K562 (cell line): ENCODE data around the gene GALNT17.

Experiments
- ARID2 ChIP-seq: fragments of 450-650 bp; IDR thresholded peaks from 2 replicates; pipeline ENCODE4 v1.6.1; 2017; ENCODE audit warnings: antibody characterized with exemption, mild to moderate bottlenecking
- CHD4 ChIP-seq: fragments of 200-600 bp; sonication (generic); IDR thresholded peaks from 3 replicates; pipeline ENCODE4 v1.6.1; 2012; ENCODE audit warnings: low read depth, mild to moderate bottlenecking, mixed read lengths, low read length, inconsistent platforms; ENCODE audit not compliant: insufficient read depth, insufficient replicate concordance, poor library complexity, severe bottlenecking
- CTCF ChIP-seq, 3 experiments: IDR thresholded peaks in 2 of 3; conservative IDR thresholded peaks in 1 of 3; 2 replicates each; pipeline ENCODE4 v1.5.1; 2011 to 2012; ENCODE audit warnings: low read length in 3 of 3, mild to moderate bottlenecking in 3 of 3, control low read depth in 2 of 3, improper control_type of control experiment in 1 of 3, inconsistent platforms in 1 of 3, low read depth in 1 of 3, mixed read lengths in 1 of 3, moderate library complexity in 1 of 3; ENCODE audit not compliant: insufficient read depth in 2 of 3
- CXXC5 ChIP-seq: fragments of 250-450 bp; sonication (Bioruptor Pico); IDR thresholded peaks from 2 replicates; pipeline ENCODE4 v1.8.0; 2022; ENCODE audit warnings: inconsistent platforms, mild to moderate bottlenecking, moderate library complexity
- ELF2 ChIP-seq: fragments of 250-450 bp; sonication (Bioruptor Pico); IDR thresholded peaks from 2 replicates; pipeline ENCODE4 v1.5.0; 2021; ENCODE audit warnings: mild to moderate bottlenecking
- NCOA1 ChIP-seq: fragments of 450-650 bp; IDR thresholded peaks from 2 replicates; pipeline ENCODE4 v1.6.1; 2016; ENCODE audit warnings: low read depth
- NONO ChIP-seq, 2 experiments: fragments of 200-400 bp in 1 of 2; fragments of 450-650 bp in 1 of 2; formaldehyde crosslinking in 1 of 2; IDR thresholded peaks; 2 replicates each; pipeline ENCODE4 v1.6.1; 2017; ENCODE audit warnings: low read depth in 2 of 2, mild to moderate bottlenecking in 2 of 2, moderate library complexity in 2 of 2, low read length in 1 of 2
- TAF1 ChIP-seq: IDR thresholded peaks from 2 replicates; pipeline ENCODE4 v1.6.1; 2011; ENCODE audit warnings: mild to moderate bottlenecking, low read length, moderate library complexity; ENCODE audit not compliant: insufficient read depth, control insufficient read depth, severe bottlenecking; ENCODE audit errors: extremely low read depth
- ZNF12 ChIP-seq: sonication (generic); formaldehyde crosslinking; IDR thresholded peaks from 2 replicates; pipeline ENCODE4 v1.4.0; 2020; ENCODE audit warnings: mild to moderate bottlenecking, missing genetic modification reagents
- ZNF143 ChIP-seq: sonication (generic); formaldehyde crosslinking; IDR thresholded peaks from 2 replicates; pipeline ENCODE4 v1.9.0; 2022; ENCODE audit warnings: mild to moderate bottlenecking, missing genetic modification reagents
- ZSCAN29 ChIP-seq: fragments of 450-650 bp; IDR thresholded peaks from 2 replicates; pipeline ENCODE4 v1.6.1; 2017
- TF ChIP-seq, protein P1 (sequence below): sonication (generic); formaldehyde crosslinking; IDR thresholded peaks from 2 replicates; pipeline ENCODE4 v1.8.0; 2023; ENCODE audit warnings: mild to moderate bottlenecking, missing genetic modification reagents
- TF ChIP-seq, protein P2 (sequence below): sonication (generic); formaldehyde crosslinking; IDR thresholded peaks from 2 replicates; pipeline ENCODE4 v1.8.1; 2023; ENCODE audit warnings: mild to moderate bottlenecking, missing genetic modification reagents

DNA sequence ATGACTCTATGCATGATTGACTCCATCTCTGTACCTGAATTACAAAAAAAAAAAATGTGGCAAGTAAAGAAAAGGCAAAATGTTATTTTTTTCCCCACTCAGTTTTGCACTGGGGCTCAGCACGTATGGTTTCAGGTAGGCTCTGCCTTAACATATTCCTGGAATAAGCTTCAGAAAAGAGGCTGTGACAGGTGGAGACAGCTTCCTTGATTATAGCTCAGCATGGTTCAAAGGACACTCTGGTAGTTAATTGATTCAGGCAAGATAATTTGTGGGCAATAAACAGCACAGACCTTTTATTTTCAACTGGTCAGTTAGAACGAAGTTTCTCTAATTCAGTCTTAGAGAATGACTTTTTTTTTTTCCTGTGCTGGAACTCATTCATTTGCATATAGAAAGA is 347.3 kb downstream of the GALNT17 start:
- TF ChIP-seq TAF1 (no peak), CTCF (IDR thresholded peaks at IDR 0.05 in 2 of 3, conservative IDR thresholded peaks at IDR 0.05 in 1 of 3; ENCODE audit: insufficient read depth in 2 of 3, low read depth in 1 of 3, low read length in 3 of 3) (no peak), ZSCAN29 (no peak), CXXC5 (no peak), CHD4 (no peak), ZNF143 (no peak), ARID2 (no peak), NCOA1 (no peak), NONO (IDR thresholded peaks at IDR 0.05; ENCODE audit: low read depth in 2 of 2, low read length in 1 of 2) (no peak), ELF2 (CRISPR knock-in tag) (no peak), ZNF12 (CRISPR knock-in tag) (no peak)
- TF ChIP-seq, protein P1, sequence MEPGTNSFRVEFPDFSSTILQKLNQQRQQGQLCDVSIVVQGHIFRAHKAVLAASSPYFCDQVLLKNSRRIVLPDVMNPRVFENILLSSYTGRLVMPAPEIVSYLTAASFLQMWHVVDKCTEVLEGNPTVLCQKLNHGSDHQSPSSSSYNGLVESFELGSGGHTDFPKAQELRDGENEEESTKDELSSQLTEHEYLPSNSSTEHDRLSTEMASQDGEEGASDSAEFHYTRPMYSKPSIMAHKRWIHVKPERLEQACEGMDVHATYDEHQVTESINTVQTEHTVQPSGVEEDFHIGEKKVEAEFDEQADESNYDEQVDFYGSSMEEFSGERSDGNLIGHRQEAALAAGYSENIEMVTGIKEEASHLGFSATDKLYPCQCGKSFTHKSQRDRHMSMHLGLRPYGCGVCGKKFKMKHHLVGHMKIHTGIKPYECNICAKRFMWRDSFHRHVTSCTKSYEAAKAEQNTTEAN (CRISPR knock-in tag), result no peak
- TF ChIP-seq, protein P2, sequence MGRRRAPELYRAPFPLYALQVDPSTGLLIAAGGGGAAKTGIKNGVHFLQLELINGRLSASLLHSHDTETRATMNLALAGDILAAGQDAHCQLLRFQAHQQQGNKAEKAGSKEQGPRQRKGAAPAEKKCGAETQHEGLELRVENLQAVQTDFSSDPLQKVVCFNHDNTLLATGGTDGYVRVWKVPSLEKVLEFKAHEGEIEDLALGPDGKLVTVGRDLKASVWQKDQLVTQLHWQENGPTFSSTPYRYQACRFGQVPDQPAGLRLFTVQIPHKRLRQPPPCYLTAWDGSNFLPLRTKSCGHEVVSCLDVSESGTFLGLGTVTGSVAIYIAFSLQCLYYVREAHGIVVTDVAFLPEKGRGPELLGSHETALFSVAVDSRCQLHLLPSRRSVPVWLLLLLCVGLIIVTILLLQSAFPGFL (CRISPR knock-in tag), result no peak
